ENCODE measurements around the gene ARRDC1. TPM values are rescaled to one million over a fixed set of nuclear protein-coding genes. Genes with fewer than 3 reads are reported as not detected.

Gene ARRDC1
- total and polyA plus RNA-seq, 4 donors: 12.7 to 54.3 (median 37.4) TPM

DNA sequence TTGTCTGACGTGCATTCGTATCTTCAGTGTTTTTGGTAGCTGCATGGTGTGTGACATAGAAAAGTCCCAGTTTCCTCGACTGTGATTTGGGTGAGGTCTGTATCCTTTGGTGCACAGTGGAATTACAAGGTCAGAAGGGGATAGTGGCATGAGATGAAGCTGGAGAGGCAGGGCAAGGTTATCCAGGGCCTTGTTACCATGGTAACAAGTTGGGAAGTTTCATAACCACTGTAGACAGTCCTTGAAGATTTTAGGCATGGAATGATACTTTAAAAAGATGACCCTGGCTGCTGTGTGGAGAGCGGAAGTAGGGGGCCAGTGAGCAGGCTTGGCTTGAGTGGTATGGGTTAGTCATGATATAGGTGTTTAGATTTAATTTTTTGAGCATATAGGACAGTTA, 25.2 kb downstream of the ARRDC1 start:
- H3K27ac ChIP-seq (ENCODE audit: low read depth, low read length): no peak overlapping the region
- no peak for DNase-seq (ENCODE audit: low read depth in 4 of 6, low spot score in 6 of 6)
- H3K36me3 ChIP-seq (ENCODE audit: control insufficient read depth, insufficient read depth, low read length): peaks cover 2% of the 10 kb centered on the region
- peaks cover 12% of the 10 kb centered on the region for H3K4me1 ChIP-seq (ENCODE audit: control insufficient read depth, insufficient read depth, low read length)
- WGBS (ENCODE audit: insufficient coverage): 86% methylated on average over 4 of the region's 4 CpGs
- no peaks in the 10 kb centered on the region for H3K27me3 ChIP-seq (ENCODE audit: control insufficient read depth, insufficient read depth, low read length)
- no peak overlapping the region for H3K4me3 ChIP-seq (ENCODE audit: low read depth, low read length)
- no peaks in the 10 kb centered on the region for H3K9me3 ChIP-seq (ENCODE audit: control insufficient read depth, insufficient read depth, low read length)

DNA sequence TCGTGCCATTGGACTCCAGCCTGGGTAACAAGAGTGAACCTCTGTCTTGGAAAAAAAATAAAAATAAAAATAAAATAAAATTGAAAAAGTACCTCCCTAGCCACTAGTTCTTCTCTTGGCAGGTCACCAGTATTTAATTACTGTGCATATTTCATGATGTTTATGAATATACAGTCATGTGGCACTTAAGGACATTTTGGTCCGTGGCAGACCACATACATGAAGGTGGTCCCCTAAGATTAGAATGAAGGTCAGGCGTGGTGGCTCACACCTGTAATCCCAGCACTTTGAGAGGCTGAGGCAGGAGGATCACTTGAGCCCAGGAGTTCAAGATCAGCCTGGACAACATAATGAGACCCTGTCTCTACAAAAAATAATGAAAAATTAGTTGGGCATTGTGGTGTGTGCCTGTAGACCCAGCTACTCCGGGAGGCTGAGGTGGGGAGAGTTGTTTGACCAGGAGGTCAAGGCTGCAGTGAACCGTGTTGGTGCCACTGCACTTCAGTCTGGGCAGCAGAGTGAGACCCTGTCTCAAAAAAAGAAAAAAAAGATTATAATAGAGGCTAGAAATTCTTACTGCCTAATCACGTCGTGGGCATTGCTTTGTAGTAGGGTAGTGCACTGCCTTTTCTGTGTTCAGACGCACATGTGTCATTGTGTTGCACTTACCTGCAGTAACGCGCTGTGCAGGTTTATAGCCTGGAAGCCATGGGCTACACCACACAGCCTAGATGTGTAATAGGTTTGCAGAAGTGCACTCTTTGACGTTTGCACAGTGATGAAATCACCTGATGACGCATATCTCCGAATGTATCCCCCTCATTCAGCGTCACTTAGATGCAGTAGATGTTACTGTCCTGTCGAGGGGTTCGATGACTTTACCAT, 26.1 kb downstream of the ARRDC1 start:
- H3K4me1 ChIP-seq (ENCODE audit: control insufficient read depth, insufficient read depth, low read length): peaks cover 12% of the 10 kb centered on the region
- no peak overlapping the region for H3K4me3 ChIP-seq (ENCODE audit: low read depth, low read length)
- no peak for DNase-seq (ENCODE audit: low read depth in 4 of 6, low spot score in 6 of 6)
- no peaks in the 10 kb centered on the region for H3K9me3 ChIP-seq (ENCODE audit: control insufficient read depth, insufficient read depth, low read length)
- no peaks in the 10 kb centered on the region for H3K27me3 ChIP-seq (ENCODE audit: control insufficient read depth, insufficient read depth, low read length)
- peaks cover 2% of the 10 kb centered on the region for H3K36me3 ChIP-seq (ENCODE audit: control insufficient read depth, insufficient read depth, low read length)
- WGBS (ENCODE audit: insufficient coverage): 94% methylated on average over 13 of the region's 16 CpGs
- H3K27ac ChIP-seq (ENCODE audit: low read depth, low read length): no peak overlapping the region

DNA sequence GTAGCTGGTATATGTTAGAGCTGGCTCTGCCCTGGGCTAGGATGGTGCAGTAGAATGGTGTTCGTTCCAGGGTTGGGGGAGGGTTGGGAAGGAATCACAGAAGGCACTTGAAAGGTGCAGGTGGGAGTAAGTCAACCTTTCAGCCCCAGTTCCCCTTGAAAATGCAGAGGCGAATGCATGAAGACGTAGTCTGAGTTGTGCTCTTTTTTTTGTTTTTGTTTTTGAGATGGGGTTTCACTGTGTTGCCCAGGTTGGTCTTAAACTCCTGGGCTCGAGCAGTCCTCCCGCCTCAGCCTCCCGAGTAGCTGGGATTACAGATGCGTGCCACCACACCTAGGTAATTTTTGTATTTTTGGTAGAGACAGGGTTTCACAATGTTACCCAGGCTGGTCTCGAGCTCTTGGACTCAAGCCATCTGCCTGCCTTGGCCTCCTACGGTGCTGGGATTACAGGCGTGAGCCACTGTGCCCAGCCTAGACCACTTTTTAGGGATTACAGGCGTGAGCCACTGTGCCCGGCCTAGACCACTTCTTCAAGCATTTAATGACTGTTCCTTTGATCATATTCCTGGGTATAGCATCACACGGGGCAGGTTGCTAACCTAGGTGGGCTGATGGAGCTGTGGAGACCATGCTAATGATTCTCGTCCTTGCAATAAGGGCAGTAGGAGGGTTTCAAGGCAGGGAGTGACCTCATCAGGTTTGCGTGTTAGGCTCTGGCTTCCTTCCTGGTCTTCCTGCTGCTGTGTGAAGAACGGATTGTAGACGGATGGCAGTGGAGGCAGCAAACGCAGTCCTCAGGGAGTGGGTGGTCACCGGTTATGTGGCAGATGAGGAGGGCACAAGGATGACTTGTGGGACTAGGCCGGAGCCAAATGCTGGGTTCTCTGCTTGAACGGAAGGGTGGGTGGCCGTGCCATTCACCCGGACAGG, 27.0 kb downstream of the ARRDC1 start:
- 79% methylated on average over 12 of the region's 23 CpGs for WGBS (ENCODE audit: insufficient coverage)

DNA sequence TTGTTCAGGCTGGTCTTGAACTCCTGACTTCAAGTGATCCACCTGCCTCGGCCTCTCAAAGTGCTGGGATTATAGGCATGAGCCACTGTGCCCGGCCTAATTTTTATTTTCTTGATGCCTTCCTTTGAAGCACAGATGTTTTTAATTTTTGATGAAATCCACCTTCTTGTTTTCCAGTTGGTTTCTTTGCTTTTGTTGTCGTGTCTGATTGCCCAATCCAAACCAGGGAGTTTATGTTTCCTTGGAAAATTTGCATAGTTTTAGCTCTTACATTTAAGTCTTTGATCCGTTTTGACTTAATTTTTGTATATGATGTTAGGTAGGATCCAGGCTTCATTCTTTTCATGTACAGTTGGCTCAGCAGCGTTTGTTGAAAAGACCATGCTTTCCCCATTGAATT, 28.5 kb downstream of the ARRDC1 start:
- Histone ChIP-seq H3K4me3 (ENCODE audit: low read depth, low read length) (no peak overlapping the region), H3K4me1 (ENCODE audit: control insufficient read depth, insufficient read depth, low read length) (peaks cover 7% of the 10 kb centered on the region), H3K27ac (ENCODE audit: low read depth, low read length) (no peak overlapping the region), H3K36me3 (ENCODE audit: control insufficient read depth, insufficient read depth, low read length) (peaks cover 4% of the 10 kb centered on the region), H3K27me3 (ENCODE audit: control insufficient read depth, insufficient read depth, low read length) (no peaks in the 10 kb centered on the region), H3K9me3 (ENCODE audit: control insufficient read depth, insufficient read depth, low read length) (no peaks in the 10 kb centered on the region)
- 83% methylated on average over 4 of the region's 5 CpGs for WGBS (ENCODE audit: insufficient coverage)
- DNase-seq (ENCODE audit: low read depth in 4 of 6, low spot score in 6 of 6): no peak

More for the DNA sequence above, 27.0 kb downstream of the ARRDC1 start:
- no peak for DNase-seq (ENCODE audit: low read depth in 4 of 6, low spot score in 6 of 6)
- H3K27me3 ChIP-seq (ENCODE audit: control insufficient read depth, insufficient read depth, low read length): no peaks in the 10 kb centered on the region
- no peaks in the 10 kb centered on the region for H3K9me3 ChIP-seq (ENCODE audit: control insufficient read depth, insufficient read depth, low read length)
- peaks cover 12% of the 10 kb centered on the region for H3K4me1 ChIP-seq (ENCODE audit: control insufficient read depth, insufficient read depth, low read length)
- no peak overlapping the region for H3K27ac ChIP-seq (ENCODE audit: low read depth, low read length)
- H3K36me3 ChIP-seq (ENCODE audit: control insufficient read depth, insufficient read depth, low read length): peaks cover 2% of the 10 kb centered on the region
- no peak overlapping the region for H3K4me3 ChIP-seq (ENCODE audit: low read depth, low read length)

DNA sequence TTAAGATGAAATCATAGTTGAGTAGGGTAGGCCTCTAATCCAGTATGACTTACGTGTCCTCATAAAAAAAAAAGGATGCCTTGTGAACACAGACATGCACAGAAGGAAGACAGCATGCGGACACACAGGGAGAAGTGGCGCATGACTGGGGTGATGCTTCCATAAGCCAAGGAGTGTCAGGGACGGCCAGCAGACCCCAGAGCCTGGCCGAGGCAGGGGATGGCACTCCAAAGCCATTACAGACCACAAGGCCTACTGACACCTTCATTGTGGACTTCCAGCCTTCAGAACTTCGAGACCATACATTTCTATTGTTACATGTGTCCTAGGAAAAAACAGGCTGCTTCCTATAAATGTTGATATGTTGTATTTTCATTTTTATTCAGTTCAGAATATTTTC, 33.2 kb downstream of the ARRDC1 start:
- DNase-seq (ENCODE audit: low read depth in 4 of 6, low spot score in 6 of 6): no peak
- Histone ChIP-seq H3K4me1 (ENCODE audit: control insufficient read depth, insufficient read depth, low read length) (no peaks in the 10 kb centered on the region), H3K27me3 (ENCODE audit: control insufficient read depth, insufficient read depth, low read length) (no peaks in the 10 kb centered on the region), H3K36me3 (ENCODE audit: control insufficient read depth, insufficient read depth, low read length) (peaks cover 20% of the 10 kb centered on the region), H3K27ac (ENCODE audit: low read depth, low read length) (no peak overlapping the region), H3K9me3 (ENCODE audit: control insufficient read depth, insufficient read depth, low read length) (no peaks in the 10 kb centered on the region), H3K4me3 (ENCODE audit: low read depth, low read length) (no peak overlapping the region)
- 91% methylated on average over 4 of the region's 6 CpGs for WGBS (ENCODE audit: insufficient coverage)

DNA sequence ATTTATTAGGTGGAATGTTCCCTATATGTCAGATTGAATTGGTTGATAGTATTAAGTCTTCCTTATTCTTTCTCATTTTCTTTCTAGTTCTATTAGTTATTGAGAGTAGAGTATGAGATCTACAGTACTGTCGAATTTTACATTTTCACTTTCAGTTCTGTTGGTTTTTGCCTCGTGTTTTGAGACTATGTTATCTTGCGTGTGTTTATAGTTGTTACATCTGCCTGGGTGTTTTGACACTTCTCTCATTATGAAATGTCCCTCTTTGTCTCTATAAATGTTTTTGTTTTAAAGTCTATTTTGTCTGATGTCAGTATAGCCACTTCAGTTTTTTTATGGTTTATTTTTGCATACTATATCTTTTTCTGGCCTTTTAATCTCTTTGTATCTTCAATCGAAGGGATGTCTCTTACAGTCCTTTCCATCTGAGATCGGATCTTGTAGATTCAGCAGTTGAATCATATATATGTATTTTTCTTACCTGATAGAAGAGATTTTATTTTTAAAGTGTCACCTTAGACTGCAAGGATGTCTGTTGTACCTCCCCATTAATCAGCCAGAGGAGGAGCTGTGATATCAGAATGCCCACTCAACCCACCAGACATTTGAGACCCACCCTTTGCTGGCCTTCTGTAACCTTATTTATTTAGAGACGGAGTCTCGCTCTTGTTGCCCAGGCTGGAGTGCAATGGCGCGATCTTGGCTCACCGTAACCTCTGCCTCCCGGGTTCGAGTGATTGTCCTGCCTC, 34.0 kb downstream of the ARRDC1 start:
- DNase-seq (ENCODE audit: low read depth in 4 of 6, low spot score in 6 of 6): no peak
- no peaks in the 10 kb centered on the region for H3K27me3 ChIP-seq (ENCODE audit: control insufficient read depth, insufficient read depth, low read length)
- no peak overlapping the region for H3K27ac ChIP-seq (ENCODE audit: low read depth, low read length)
- 98% methylated on average over 5 of the region's 12 CpGs for WGBS (ENCODE audit: insufficient coverage)
- peaks cover 22% of the 10 kb centered on the region for H3K36me3 ChIP-seq (ENCODE audit: control insufficient read depth, insufficient read depth, low read length)
- H3K4me1 ChIP-seq (ENCODE audit: control insufficient read depth, insufficient read depth, low read length): no peaks in the 10 kb centered on the region
- no peak overlapping the region for H3K4me3 ChIP-seq (ENCODE audit: low read depth, low read length)
- H3K9me3 ChIP-seq (ENCODE audit: control insufficient read depth, insufficient read depth, low read length): no peaks in the 10 kb centered on the region

DNA sequence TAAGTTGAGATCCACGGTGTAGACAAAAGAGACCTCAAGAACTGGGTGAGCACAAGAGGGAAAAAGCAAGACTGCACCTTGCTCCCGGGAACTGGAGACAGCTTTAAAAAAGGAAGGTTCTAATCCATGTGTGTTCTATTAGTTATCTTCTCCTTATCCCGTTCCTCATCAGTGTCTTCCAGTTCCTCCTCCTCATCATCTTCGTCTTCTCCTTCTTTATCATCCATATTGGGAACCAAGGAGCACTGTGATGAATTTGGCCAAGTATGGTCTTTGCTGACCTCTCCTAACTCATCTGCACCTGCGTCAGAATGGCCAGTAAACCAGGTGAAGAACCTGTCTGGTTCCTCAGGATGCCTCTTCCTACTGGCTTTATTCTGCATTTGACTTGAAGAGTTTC, 35.4 kb downstream of the ARRDC1 start:
- Histone ChIP-seq H3K27me3 (ENCODE audit: control insufficient read depth, insufficient read depth, low read length) (no peaks in the 10 kb centered on the region), H3K36me3 (ENCODE audit: control insufficient read depth, insufficient read depth, low read length) (peaks cover 24% of the 10 kb centered on the region), H3K27ac (ENCODE audit: low read depth, low read length) (no peak overlapping the region), H3K4me3 (ENCODE audit: low read depth, low read length) (no peak overlapping the region), H3K4me1 (ENCODE audit: control insufficient read depth, insufficient read depth, low read length) (peaks cover 10% of the 10 kb centered on the region), H3K9me3 (ENCODE audit: control insufficient read depth, insufficient read depth, low read length) (no peaks in the 10 kb centered on the region)
- no peak for DNase-seq (ENCODE audit: low read depth in 4 of 6, low spot score in 6 of 6)
- WGBS (ENCODE audit: insufficient coverage): 96% methylated on average over 3 of the region's 5 CpGs

DNA sequence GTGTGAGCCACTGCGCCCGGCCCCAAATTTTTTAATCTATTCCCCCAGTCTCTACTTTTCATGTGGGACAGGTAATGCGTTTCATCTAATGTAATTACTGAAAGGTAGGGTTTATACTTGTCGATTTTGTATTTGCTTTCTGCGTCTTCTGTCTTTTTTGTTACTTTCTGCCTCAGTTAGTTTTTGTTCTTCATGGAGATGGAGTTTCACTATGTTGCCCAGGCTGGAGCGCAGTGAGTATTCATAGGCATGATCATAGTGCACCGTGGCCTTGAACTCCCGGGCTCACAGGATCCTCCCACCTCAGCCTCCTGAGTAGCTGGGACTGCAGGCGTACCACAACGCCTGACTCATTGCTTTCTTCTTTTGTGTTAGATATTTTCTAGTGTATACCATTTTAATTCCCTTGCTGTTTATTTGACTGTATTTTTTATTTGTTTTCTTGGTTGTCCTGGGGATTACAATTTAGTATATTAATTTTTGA, 36.7 kb downstream of the ARRDC1 start:
- Histone ChIP-seq H3K27ac (ENCODE audit: low read depth, low read length) (no peak overlapping the region), H3K4me1 (ENCODE audit: control insufficient read depth, insufficient read depth, low read length) (peaks cover 12% of the 10 kb centered on the region), H3K36me3 (ENCODE audit: control insufficient read depth, insufficient read depth, low read length) (peaks cover 33% of the 10 kb centered on the region), H3K9me3 (ENCODE audit: control insufficient read depth, insufficient read depth, low read length) (no peaks in the 10 kb centered on the region), H3K27me3 (ENCODE audit: control insufficient read depth, insufficient read depth, low read length) (no peaks in the 10 kb centered on the region), H3K4me3 (ENCODE audit: low read depth, low read length) (no peak overlapping the region)
- 95% methylated on average over 3 of the region's 10 CpGs for WGBS (ENCODE audit: insufficient coverage)
- no peak for DNase-seq (ENCODE audit: low read depth in 4 of 6, low spot score in 6 of 6)

DNA sequence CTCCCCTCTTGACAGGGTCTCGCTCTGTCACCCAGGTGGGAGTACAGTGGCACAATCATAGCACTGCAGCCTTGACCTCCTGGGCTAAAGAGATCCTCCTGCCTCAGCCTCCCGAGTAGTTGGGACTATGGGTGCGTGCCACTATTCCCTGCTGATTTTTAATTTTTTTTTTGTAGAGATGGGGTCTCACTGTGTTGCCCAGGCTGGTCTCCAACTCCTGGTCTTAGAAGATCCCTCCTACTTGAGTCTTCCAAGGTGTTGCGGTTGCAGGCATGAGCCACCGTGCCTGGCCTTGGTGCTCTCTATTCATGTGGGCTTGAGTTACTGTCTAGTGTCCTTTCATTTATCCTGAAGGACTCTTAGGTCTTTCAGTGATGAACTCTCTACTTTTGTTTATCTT, 37.4 kb downstream of the ARRDC1 start:
- Histone ChIP-seq H3K4me3 (ENCODE audit: low read depth, low read length) (no peak overlapping the region), H3K4me1 (ENCODE audit: control insufficient read depth, insufficient read depth, low read length) (peaks cover 15% of the 10 kb centered on the region), H3K9me3 (ENCODE audit: control insufficient read depth, insufficient read depth, low read length) (no peaks in the 10 kb centered on the region), H3K36me3 (ENCODE audit: control insufficient read depth, insufficient read depth, low read length) (peaks cover 39% of the 10 kb centered on the region), H3K27me3 (ENCODE audit: control insufficient read depth, insufficient read depth, low read length) (no peaks in the 10 kb centered on the region), H3K27ac (ENCODE audit: low read depth, low read length) (no peak overlapping the region)
- WGBS (ENCODE audit: insufficient coverage): 91% methylated on average over 3 of the region's 5 CpGs
- no peak for DNase-seq (ENCODE audit: low read depth in 4 of 6, low spot score in 6 of 6)

Data from spinal cord (tissue), 10 donors.